H1 (cell line): ENCODE measurements around the gene NCLN. TPM values are rescaled to one million over a fixed set of nuclear protein-coding genes. Genes with fewer than 3 reads are reported as not detected.

ENCODE experiments used
- CTCF ChIA-PET: fragments of 300-600 bp; sonication (Branson Sonifier 250); formaldehyde crosslinking; loops from one replicate; lab custom pipeline; 2021; ENCODE audit not compliant: partially characterized antibody; lab: Charles Lee
- POLR2A ChIA-PET: fragments of 300-600 bp; sonication (Branson Sonifier 250); formaldehyde crosslinking; loops from one replicate; lab custom pipeline; 2021; ENCODE audit warnings: inconsistent platforms; ENCODE audit not compliant: partially characterized antibody; lab: Charles Lee
- DNase-seq, 2 experiments: peaks; one replicate each; pipeline versions ENCODE4 v3.0.0 to v3.0.0-alpha.2; 2010 to 2022; ENCODE audit warnings: low spot score in 2 of 2, low read depth in 1 of 2, mixed read lengths in 1 of 2
- FAIRE-seq: peaks from 2 replicates; lab custom pipeline; 2011; peaks lifted over from hg19 to GRCh38; lab: Jason Lieb, UNC
- H2AFZ ChIP-seq: 2 replicates; pipeline ENCODE4 v1.8.1; 2012; ENCODE audit warnings: low read length, inconsistent platforms
- H2AK5ac ChIP-seq: 2 replicates; pipeline ENCODE4 v1.6.1; 2013; ENCODE audit warnings: low read depth, low read length
- H2BK120ac ChIP-seq: replicated peaks from 2 replicates; pipeline ENCODE3; 2013; ENCODE audit warnings: low read depth, low read length, inconsistent platforms
- H2BK12ac ChIP-seq: 2 replicates; pipeline ENCODE4 v1.6.1; 2013; ENCODE audit warnings: low read depth, low read length
- H2BK15ac ChIP-seq: 2 replicates; pipeline ENCODE4 v1.6.1; 2013; ENCODE audit warnings: low read length
- H2BK20ac ChIP-seq: 2 replicates; pipeline ENCODE4 v1.6.1; 2013; ENCODE audit warnings: low read length
- H2BK5ac ChIP-seq: 2 replicates; pipeline ENCODE4 v1.6.1; 2013; ENCODE audit warnings: low read depth, low read length
- H3K14ac ChIP-seq: 2 replicates; pipeline ENCODE4 v1.6.1; 2013; ENCODE audit warnings: inconsistent platforms; ENCODE audit not compliant: insufficient read length
- H3K18ac ChIP-seq: 2 replicates; pipeline ENCODE4 v1.6.1; 2013; ENCODE audit warnings: low read length; ENCODE audit errors: extremely low read depth
- H3K23ac ChIP-seq: 2 replicates; pipeline ENCODE4 v1.6.1; 2013; ENCODE audit warnings: inconsistent platforms; ENCODE audit not compliant: insufficient read length
- H3K23me2 ChIP-seq: 2 replicates; pipeline ENCODE4 v1.6.1; 2013; ENCODE audit warnings: low read depth, low read length
- H3K27ac ChIP-seq: 2 replicates; pipeline ENCODE4 v1.6.1; 2011; ENCODE audit warnings: low read depth, low read length, inconsistent platforms
- H3K27me3 ChIP-seq, 4 experiments: replicated peaks in 1 of 4; 1 replicate in 1 of 4; 2 replicates in 3 of 4; pipeline versions ENCODE4 v1.6.1 to v1.8.1; 2011 to 2013; ENCODE audit warnings: low read length in 3 of 4, mild to moderate bottlenecking in 3 of 4, inconsistent platforms in 2 of 4, mixed read lengths in 2 of 4, moderate library complexity in 1 of 4; ENCODE audit not compliant: control insufficient read depth in 3 of 4, insufficient read depth in 3 of 4; ENCODE audit errors: extremely low read depth in 1 of 4
- H3K36me3 ChIP-seq, 4 experiments: 2 replicates each; pipeline versions ENCODE4 v1.6.1 to v1.8.1; 2011 to 2013; ENCODE audit warnings: mild to moderate bottlenecking in 4 of 4, low read length in 3 of 4, moderate library complexity in 2 of 4, control low read depth in 1 of 4, inconsistent platforms in 1 of 4; ENCODE audit not compliant: insufficient read depth in 4 of 4, control insufficient read depth in 2 of 4
- H3K4ac ChIP-seq: replicated peaks from 2 replicates; pipeline ENCODE3; 2013; ENCODE audit warnings: low read length, low read depth, mixed read lengths, inconsistent platforms; ENCODE audit not compliant: insufficient read length
- H3K4me1 ChIP-seq, 4 experiments: replicated peaks in 1 of 4; 1 replicate in 1 of 4; 2 replicates in 3 of 4; pipeline versions ENCODE4 v1.6.1 to v1.8.1; 2011 to 2013; ENCODE audit warnings: low read length in 3 of 4, inconsistent platforms in 2 of 4, mixed read lengths in 1 of 4; ENCODE audit not compliant: insufficient read depth in 4 of 4, control insufficient read depth in 3 of 4
- H3K4me2 ChIP-seq, 2 experiments: 2 replicates each; pipeline versions ENCODE4 v1.6.1 to v1.8.1; 2011 to 2013; ENCODE audit warnings: low read depth in 2 of 2, low read length in 2 of 2, control low read depth in 1 of 2, inconsistent platforms in 1 of 2, mild to moderate bottlenecking in 1 of 2; ENCODE audit not compliant: insufficient read depth in 1 of 2
- H3K4me3 ChIP-seq, 4 experiments: fragments of 200-600, 300-600 bp in 1 of 4; sonication (generic), shearing (Covaris generic), sonication (Bioruptor Twin) in 1 of 4; 2 replicates each; pipeline versions ENCODE4 v1.5.1 to v1.8.1; 2011 to 2016; ENCODE audit warnings: low read length in 4 of 4, low read depth in 3 of 4, control low read depth in 2 of 4, inconsistent platforms in 2 of 4, mild to moderate bottlenecking in 2 of 4, mixed read lengths in 1 of 4, moderate library complexity in 1 of 4; ENCODE audit not compliant: insufficient read depth in 2 of 4; ENCODE audit errors: extremely low read depth in 1 of 4
- H3K56ac ChIP-seq: replicated peaks from 2 replicates; pipeline ENCODE3; 2013; ENCODE audit warnings: low read depth, mild to moderate bottlenecking, mixed read lengths, low read length, inconsistent platforms; ENCODE audit not compliant: insufficient read length
- H3K79me1 ChIP-seq: 2 replicates; pipeline ENCODE4 v1.6.1; 2013; ENCODE audit warnings: low read depth, low read length, control low read depth
- H3K79me2 ChIP-seq, 2 experiments: 2 replicates each; pipeline versions ENCODE4 v1.6.1 to v1.8.1; 2012 to 2013; ENCODE audit warnings: low read length in 2 of 2, mild to moderate bottlenecking in 2 of 2, inconsistent platforms in 1 of 2; ENCODE audit not compliant: insufficient read depth in 2 of 2, control insufficient read depth in 1 of 2
- H3K9ac ChIP-seq, 4 experiments: replicated peaks in 1 of 4; 1 replicate in 1 of 4; 2 replicates in 3 of 4; pipeline versions ENCODE4 v1.6.1 to v1.8.1; 2011 to 2013; ENCODE audit warnings: low read depth in 3 of 4, low read length in 3 of 4, control low read depth in 2 of 4, mild to moderate bottlenecking in 2 of 4, moderate library complexity in 2 of 4, inconsistent platforms in 1 of 4; ENCODE audit errors: extremely low read depth in 1 of 4
- H3K9me3 ChIP-seq, 2 experiments: 2 replicates each; pipeline versions ENCODE4 v1.6.1 to v1.8.1; 2012 to 2013; ENCODE audit warnings: mild to moderate bottlenecking in 2 of 2, moderate library complexity in 2 of 2, control low read depth in 1 of 2, inconsistent platforms in 1 of 2, low read depth in 1 of 2, low read length in 1 of 2, mixed read lengths in 1 of 2; ENCODE audit not compliant: insufficient read depth in 2 of 2
- H4K20me1 ChIP-seq, 2 experiments: replicated peaks in 1 of 2; 2 replicates each; pipeline versions ENCODE3 to v1.8.1; 2011 to 2013; ENCODE audit warnings: inconsistent platforms in 2 of 2, low read length in 2 of 2, mild to moderate bottlenecking in 1 of 2; ENCODE audit not compliant: insufficient read depth in 2 of 2, control insufficient read depth in 1 of 2
- H4K5ac ChIP-seq: 2 replicates; pipeline ENCODE4 v1.6.1; 2013; ENCODE audit warnings: low read length, low read depth, mixed read lengths, inconsistent platforms; ENCODE audit not compliant: insufficient read length
- H4K8ac ChIP-seq: 2 replicates; pipeline ENCODE4 v1.8.0; 2013; ENCODE audit warnings: mild to moderate bottlenecking, moderate library complexity, low read length, inconsistent platforms; ENCODE audit not compliant: insufficient read depth; ENCODE audit errors: extremely low read depth
- H4K91ac ChIP-seq: replicated peaks from 2 replicates; pipeline ENCODE3; 2013; ENCODE audit warnings: low read length, mixed read lengths, inconsistent platforms; ENCODE audit not compliant: insufficient read length
- FOSL1 ChIP-seq: IDR thresholded peaks from 2 replicates; pipeline ENCODE4 v1.6.1; 2011; ENCODE audit warnings: mild to moderate bottlenecking, low read depth, low read length, moderate library complexity; ENCODE audit not compliant: insufficient read depth
- NANOG ChIP-seq: IDR thresholded peaks from 2 replicates; pipeline ENCODE4 v1.6.1; 2011; ENCODE audit warnings: low read length, low read depth, mild to moderate bottlenecking, inconsistent platforms; ENCODE audit not compliant: insufficient read depth, poor library complexity, severe bottlenecking
- POU5F1 ChIP-seq: IDR thresholded peaks from 2 replicates; pipeline ENCODE4 v1.6.1; 2011; ENCODE audit warnings: low read depth, mild to moderate bottlenecking, low read length, moderate library complexity
- WGBS, 2 experiments: shearing (Covaris generic) in 1 of 2; methylation state at CpG; one replicate each; pipeline versions ENCODE4 v1.1.6 to v1.1.7; 2013 to 2015; ENCODE audit warnings: low lambda C conversion rate in 2 of 2, mixed read lengths in 2 of 2, inconsistent platforms in 1 of 2, low coverage in 1 of 2, missing lambda C conversion rate in 1 of 2; ENCODE audit not compliant: insufficient replicate concordance in 2 of 2, insufficient coverage in 1 of 2, insufficient read length in 1 of 2; ENCODE audit errors: extremely low coverage in 1 of 2, missing lambda C conversion rate in 1 of 2; 5-methylcytosine and 5-hydroxymethylcytosine counted together
- polyA plus RNA-seq, 7 experiments: library from polyadenylated mRNA; depleted of rRNA in 3 of 7; stranded (reverse) in 5 of 7; unstranded in 2 of 7; fragments of >200 nt in 5 of 7; fragments of 200-250 nt in 2 of 7; gene quantifications; 1 replicate in 5 of 7; 2 replicates in 1 of 7; 4 replicates in 1 of 7; pipeline versions ENCODE4 v1.2.1 to v1.2.3, GENCODE V29; 2011 to 2013; ENCODE audit warnings: missing spikeins in 2 of 7, mixed read lengths in 2 of 7
- total RNA-seq: library from RNA; stranded (reverse); fragmentation: NEBNext Ultra II Directional; extraction: Animal tissue kit (Norgen Biotek cat#: 25700); gene quantifications from 2 replicates; pipeline ENCODE4 v1.2.1, GENCODE V29; 2021

NCLN gene
- total and polyA plus RNA-seq, 2 of the 8 experiments (the other 6 are each of a cell fraction or from before 2014, with no cell fraction given): 89.2 to 103 TPM

DNA sequence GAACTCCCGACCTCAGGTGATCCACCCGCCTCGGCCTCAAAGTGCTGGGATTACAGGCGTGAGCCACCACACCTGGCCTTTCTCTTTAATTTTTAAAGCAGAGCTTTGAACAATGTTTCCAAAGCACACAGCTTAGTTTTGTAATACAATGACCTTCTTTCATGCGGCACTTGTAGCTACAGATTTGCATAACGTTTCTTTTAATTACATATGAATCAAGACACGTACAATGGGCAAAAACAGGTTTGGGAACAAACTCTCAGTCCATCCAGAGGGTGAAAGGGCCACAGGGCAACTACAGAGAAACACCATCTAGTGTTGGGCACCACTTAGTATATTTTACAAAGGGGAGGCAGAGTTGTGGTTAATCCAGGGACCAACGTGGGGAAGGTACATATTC lies 26.2 kb upstream of the NCLN start:
- no peak overlapping the region for H2AK5ac ChIP-seq
- H2BK120ac ChIP-seq: no peak overlapping the region
- H3K14ac ChIP-seq: no peak overlapping the region
- peaks cover 0 to 5% (median 2%) of the 10 kb centered on the region in 4 experiments; a peak in 3 of 7 replicates for H3K27me3 ChIP-seq
- H2BK5ac ChIP-seq: no peak overlapping the region
- no peak for FAIRE-seq
- H3K79me1 ChIP-seq: no peaks in the 10 kb centered on the region; the same call in 1 of the 2 replicates
- WGBS, 2 experiments: 61% methylated on average over 8 of the region's 8 CpGs; no CpG with 5 or more reads in 1 of the 2 experiments
- no peak overlapping the region for H3K56ac ChIP-seq
- H3K9ac ChIP-seq: no peak overlapping the region
- peaks cover under 1% of the 10 kb centered on the region; the same call in 1 of the 2 replicates for H3K23me2 ChIP-seq
- H4K20me1 ChIP-seq: peaks cover 0 to 4% of the 10 kb centered on the region in 2 experiments
- H2AFZ ChIP-seq: no peak overlapping the region
- H3K23ac ChIP-seq: no peak overlapping the region
- no peaks in the 10 kb centered on the region for H3K79me2 ChIP-seq
- H2BK20ac ChIP-seq: no peak overlapping the region
- H4K91ac ChIP-seq: no peak overlapping the region
- H3K4me1 ChIP-seq: peaks cover 0 to 6% (median 2%) of the 10 kb centered on the region in 4 experiments; a peak in 3 of 7 replicates
- H3K4me3 ChIP-seq: no peak overlapping the region
- H3K4ac ChIP-seq: no peak overlapping the region
- H3K27ac ChIP-seq: peak overlapping the region; percentile 22; the same call in 1 of the 2 replicates
- H2BK15ac ChIP-seq: no peak overlapping the region
- ChIA-PET CTCF (interaction anchor here (0.7 to 11.1 kb wide), 17 partner anchors 8 to 235 kb away, joined by 3 to 162 read pairs (median 4); no protein-coding TSS in a partner anchor), POLR2A (interaction anchor here (0.9 to 1.2 kb wide), 2 partner anchors 8 to 14 kb away, joined by 3 to 4 read pairs; no protein-coding TSS in a partner anchor)
- H3K9me3 ChIP-seq: no peaks in the 10 kb centered on the region
- no peak overlapping the region for H3K4me2 ChIP-seq
- H2BK12ac ChIP-seq: no peak overlapping the region
- no peak overlapping the region for H4K5ac ChIP-seq
- no peak overlapping the region for H3K18ac ChIP-seq
- no peaks in the 10 kb centered on the region; a peak in 1 of 8 replicates for H3K36me3 ChIP-seq
- no peak for DNase-seq
- H4K8ac ChIP-seq: no peak overlapping the region
- TF ChIP-seq NANOG (peak; percentile 26), POU5F1 (0 out of 2 replicates have a peak, but pooled peaks have one; percentile 57), FOSL1 (no peak)
